ENCODE data around the gene ARG2. TPM values are rescaled to one million over a fixed set of nuclear protein-coding genes. Genes with fewer than 3 reads are reported as not detected.

ARG2 gene
- total RNA-seq, 4 donors from 2014 or later: 0.51 to 3.7 (median 2.8) TPM; not detected in 1

GRCh38 chr14:67636361-67636919 lies 16.7 kb downstream of the ARG2 start:
- intact Hi-C loops (cut with DNase I; ENCODE audit: low total_unique reads): no loop called here
- H3K4me3 ChIP-seq: no peak overlapping the region
- DNase-seq: no peak
- no peak overlapping the region for H3K27ac ChIP-seq
- H3K36me3 ChIP-seq: no peaks in the 10 kb centered on the region
- H3K9me3 ChIP-seq: no peaks in the 10 kb centered on the region
- H3K4me1 ChIP-seq: no peaks in the 10 kb centered on the region
- no peaks in the 10 kb centered on the region for H3K27me3 ChIP-seq
- no peak for TF ChIP-seq CTCF (IDR thresholded peaks at IDR 0.05)
- no peak for TF ChIP-seq POLR2A (IDR thresholded peaks at IDR 0.05)

DNA sequence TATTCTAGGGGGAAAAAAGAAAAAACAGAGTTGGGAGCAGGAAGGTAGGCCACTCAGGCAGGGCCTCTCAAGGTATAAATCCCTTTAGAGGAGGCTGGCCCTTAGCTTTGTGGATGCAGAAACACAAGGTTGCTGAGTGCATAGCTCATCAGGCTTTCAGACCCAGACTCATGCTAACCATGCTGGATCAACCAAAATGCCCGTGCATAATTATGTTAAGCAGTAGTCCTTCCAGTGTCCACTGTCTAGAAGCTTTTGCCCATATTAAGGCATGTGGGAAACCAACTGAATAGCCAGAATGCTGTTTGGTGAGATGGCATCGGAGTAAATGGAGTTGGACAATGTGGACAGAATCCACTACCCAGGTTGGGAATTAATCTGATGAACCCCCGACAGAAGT lies 18.9 kb downstream of the ARG2 start:
- intact Hi-C loops (cut with DNase I; ENCODE audit: low total_unique reads): no loop called here
- DNase-seq: no peak
- Histone ChIP-seq H3K4me1 (no peaks in the 10 kb centered on the region), H3K27me3 (no peaks in the 10 kb centered on the region), H3K27ac (no peak overlapping the region), H3K9me3 (no peaks in the 10 kb centered on the region), H3K36me3 (no peaks in the 10 kb centered on the region), H3K4me3 (no peak overlapping the region)
- no peak for TF ChIP-seq POLR2A (IDR thresholded peaks at IDR 0.05)
- TF ChIP-seq CTCF (IDR thresholded peaks at IDR 0.05): no peak

- intact Hi-C loops (cut with DNase I; ENCODE audit: low total_unique reads): no loop called here
These were observed 21.8 kb downstream of the ARG2 start for GRCh38 chr14:67641480-67641879.

GRCh38 chr14:67641902-67642749 lies 22.4 kb downstream of the ARG2 start:
- Histone ChIP-seq H3K4me1 (no peaks in the 10 kb centered on the region), H3K9me3 (no peaks in the 10 kb centered on the region), H3K27me3 (no peaks in the 10 kb centered on the region), H3K27ac (no peak overlapping the region), H3K4me3 (no peak overlapping the region), H3K36me3 (no peaks in the 10 kb centered on the region)
- DNase-seq: no peak
- TF ChIP-seq POLR2A (IDR thresholded peaks at IDR 0.05) (no peak), CTCF (IDR thresholded peaks at IDR 0.05) (no peak)
- intact Hi-C loops (cut with DNase I; ENCODE audit: low total_unique reads): no loop called here

More at GRCh38 chr14:67641480-67641879, 21.8 kb downstream of the ARG2 start:
- Histone ChIP-seq H3K4me3 (no peak overlapping the region), H3K4me1 (no peaks in the 10 kb centered on the region), H3K27ac (no peak overlapping the region), H3K36me3 (no peaks in the 10 kb centered on the region), H3K9me3 (no peaks in the 10 kb centered on the region), H3K27me3 (no peaks in the 10 kb centered on the region)
- no peak for TF ChIP-seq POLR2A (IDR thresholded peaks at IDR 0.05)
- no peak for TF ChIP-seq CTCF (IDR thresholded peaks at IDR 0.05)
- no peak for DNase-seq

GRCh38 chr14:67643713-67644112 lies 24.0 kb downstream of the ARG2 start:
- no peak overlapping the region for H3K27ac ChIP-seq
- no peak for DNase-seq
- TF ChIP-seq POLR2A (IDR thresholded peaks at IDR 0.05): no peak
- no peak for TF ChIP-seq CTCF (IDR thresholded peaks at IDR 0.05)

More at GRCh38 chr14:67643713-67644112, 24.0 kb downstream of the ARG2 start:
- intact Hi-C loops (cut with DNase I; ENCODE audit: low total_unique reads): no loop called here
- no peaks in the 10 kb centered on the region for H3K9me3 ChIP-seq
- H3K36me3 ChIP-seq: no peaks in the 10 kb centered on the region
- no peaks in the 10 kb centered on the region for H3K27me3 ChIP-seq
- no peak overlapping the region for H3K4me3 ChIP-seq
- no peaks in the 10 kb centered on the region for H3K4me1 ChIP-seq

Measured in uterus (tissue), 4 donors.